ENCODE measurements around the gene LRRC56.

LRRC56 gene

DNA sequence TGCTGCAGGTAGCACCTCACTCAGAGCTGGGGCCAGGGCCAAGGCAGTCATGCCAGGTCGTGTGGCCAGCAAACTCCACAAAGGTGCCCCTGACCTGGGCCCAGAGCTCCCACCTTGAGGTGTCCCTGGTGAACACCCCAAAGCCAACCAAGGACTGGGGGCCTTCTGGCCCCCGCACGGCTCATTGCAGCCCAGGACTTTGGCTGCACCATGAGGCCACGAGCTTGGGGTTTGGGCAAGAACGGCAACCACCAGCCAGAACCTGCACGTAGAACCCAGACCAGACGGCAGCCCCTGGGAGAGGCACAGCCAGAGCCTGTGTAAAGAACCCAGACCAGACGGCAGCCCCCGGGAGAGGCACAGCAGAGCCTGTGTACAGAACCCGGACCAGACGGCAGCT, 7.8 kb downstream of the LRRC56 start:
- TF ChIP-seq SIN3A (IDR thresholded peaks at IDR 0.05; ENCODE audit: borderline replicate concordance, insufficient read depth, low read length), result no peak
- TF ChIP-seq TAF1 (IDR thresholded peaks at IDR 0.05; ENCODE audit: borderline replicate concordance, insufficient read depth, low read length), result no peak
- no peak for TF ChIP-seq REST (IDR thresholded peaks at IDR 0.05; ENCODE audit: insufficient read depth in 1 of 2, low read depth in 2 of 2, low read length in 2 of 2)
- no peak for TF ChIP-seq FOXP2 (optimal IDR thresholded peaks at IDR 0.05; ENCODE audit: borderline replicate concordance, extremely low read depth, extremely low read length, insufficient read depth)
- TF ChIP-seq POLR2AphosphoS5 (IDR thresholded peaks at IDR 0.05; ENCODE audit: low read depth, low read length), result no peak

- TF ChIP-seq TAF1 (IDR thresholded peaks at IDR 0.05; ENCODE audit: borderline replicate concordance, insufficient read depth, low read length) (no peak), SIN3A (IDR thresholded peaks at IDR 0.05; ENCODE audit: borderline replicate concordance, insufficient read depth, low read length) (no peak), POLR2AphosphoS5 (IDR thresholded peaks at IDR 0.05; ENCODE audit: low read depth, low read length) (no peak), FOXP2 (optimal IDR thresholded peaks at IDR 0.05; ENCODE audit: borderline replicate concordance, extremely low read depth, extremely low read length, insufficient read depth) (no peak), REST (IDR thresholded peaks at IDR 0.05; ENCODE audit: insufficient read depth in 1 of 2, low read depth in 2 of 2, low read length in 2 of 2) (no peak)
Observed at GRCh38 chr11:548700-549603, 11.6 kb downstream of the LRRC56 start.

DNA sequence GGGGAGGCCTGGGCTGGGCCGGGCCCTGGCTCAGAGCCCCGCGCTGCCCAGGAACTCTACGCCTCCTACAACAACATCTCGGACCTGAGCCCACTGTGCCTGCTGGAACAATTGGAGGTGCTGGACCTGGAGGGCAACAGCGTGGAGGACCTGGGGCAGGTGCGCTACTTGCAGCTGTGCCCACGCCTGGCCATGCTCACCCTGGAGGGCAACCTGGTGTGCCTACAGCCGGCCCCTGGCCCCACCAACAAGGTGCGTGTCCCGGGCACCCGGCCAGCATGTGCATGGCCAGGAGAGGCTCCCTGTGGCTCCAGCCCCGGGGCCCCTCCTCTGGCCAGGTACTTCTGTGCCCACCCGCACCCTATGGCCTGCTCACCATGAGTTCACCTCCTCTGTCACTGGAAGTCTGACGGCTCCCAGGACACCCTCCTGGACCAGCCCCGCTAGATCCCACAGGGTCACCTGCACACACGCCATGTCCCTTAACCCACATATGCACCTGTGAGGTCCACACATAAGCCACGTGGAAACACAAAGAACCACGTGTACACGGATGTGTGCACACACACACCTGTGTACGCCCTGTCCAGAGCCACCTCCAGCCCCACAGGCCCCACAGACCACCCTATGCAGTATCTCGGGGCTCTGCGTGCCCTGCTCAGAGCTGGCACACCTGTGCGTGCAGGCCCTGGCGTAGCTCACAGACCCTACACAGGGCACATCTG, 12.9 kb downstream of the LRRC56 start:
- no peak for TF ChIP-seq TAF1 (IDR thresholded peaks at IDR 0.05; ENCODE audit: borderline replicate concordance, insufficient read depth, low read length)
- no peak for TF ChIP-seq SIN3A (IDR thresholded peaks at IDR 0.05; ENCODE audit: borderline replicate concordance, insufficient read depth, low read length)
- no peak for TF ChIP-seq REST (IDR thresholded peaks at IDR 0.05; ENCODE audit: insufficient read depth in 1 of 2, low read depth in 2 of 2, low read length in 2 of 2)
- no peak for TF ChIP-seq FOXP2 (optimal IDR thresholded peaks at IDR 0.05; ENCODE audit: borderline replicate concordance, extremely low read depth, extremely low read length, insufficient read depth)
- TF ChIP-seq POLR2AphosphoS5 (IDR thresholded peaks at IDR 0.05; ENCODE audit: low read depth, low read length), result no peak

DNA sequence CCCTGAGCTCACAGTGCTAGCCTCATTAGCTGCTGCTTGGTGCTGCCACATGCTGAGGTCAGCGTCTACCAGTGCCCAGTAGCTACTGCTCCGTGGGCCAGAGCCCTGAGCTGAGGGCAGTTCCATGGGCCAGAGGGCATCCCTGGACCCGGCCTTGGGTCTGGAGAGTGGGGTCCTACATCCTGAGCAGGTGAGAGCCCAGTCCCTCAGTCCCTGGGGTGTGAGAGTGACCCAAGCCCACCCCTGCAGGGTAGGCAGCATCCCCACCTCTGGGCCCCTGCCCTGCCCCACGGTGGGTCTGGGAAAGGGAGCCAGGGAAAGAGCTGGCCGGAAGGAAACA, 13.4 kb downstream of the LRRC56 start:
- TF ChIP-seq TAF1 (IDR thresholded peaks at IDR 0.05; ENCODE audit: borderline replicate concordance, insufficient read depth, low read length) (no peak), SIN3A (IDR thresholded peaks at IDR 0.05; ENCODE audit: borderline replicate concordance, insufficient read depth, low read length) (no peak), FOXP2 (optimal IDR thresholded peaks at IDR 0.05; ENCODE audit: borderline replicate concordance, extremely low read depth, extremely low read length, insufficient read depth) (no peak), POLR2AphosphoS5 (IDR thresholded peaks at IDR 0.05; ENCODE audit: low read depth, low read length) (no peak), REST (IDR thresholded peaks at IDR 0.05; ENCODE audit: insufficient read depth in 1 of 2, low read depth in 2 of 2, low read length in 2 of 2) (no peak)
